GM12891 (cell line): ENCODE results near the gene GOLGA8B.

ENCODE experiments used
- POLR2A ChIP-seq: IDR thresholded peaks from 2 replicates; pipeline ENCODE4 v1.6.1; 2011; ENCODE audit warnings: low read depth, low read length, control low read depth
- POLR2AphosphoS5 ChIP-seq: IDR thresholded peaks from 2 replicates; pipeline ENCODE4 v1.6.1; 2011; ENCODE audit warnings: low read depth, low read length, control low read depth
- TAF1 ChIP-seq: IDR thresholded peaks from 2 replicates; pipeline ENCODE4 v1.6.1; 2011; ENCODE audit warnings: low read depth, low read length, control low read depth

GRCh38 chr15:34600923-34601322 is 17.5 kb upstream of the GOLGA8B start:
- TF ChIP-seq TAF1 (no peak), POLR2A (no peak), POLR2AphosphoS5 (no peak)
